Measurements from ENCODE around the gene DPH3.
A peak's percentile ranks its signal among the peaks of the same experiment; 100 is the strongest.

The DPH3 gene

DNA sequence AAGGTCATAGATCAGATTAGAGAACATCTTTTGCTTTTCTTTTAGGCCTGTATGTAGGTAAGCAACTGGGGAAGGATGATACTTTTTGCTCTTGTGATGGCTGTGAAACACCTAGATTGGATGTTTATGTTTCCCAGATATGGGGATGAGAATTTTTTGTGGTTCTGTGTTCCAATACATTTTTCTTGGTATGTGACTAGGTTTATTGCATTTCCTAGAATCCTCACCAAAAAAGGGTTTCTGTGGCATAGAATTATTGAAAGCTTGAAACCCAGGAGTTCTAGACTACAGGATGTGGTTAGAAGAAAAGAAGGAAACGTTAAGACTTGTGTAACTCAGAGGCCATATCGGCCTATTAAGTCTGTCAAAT is 26.1 kb upstream of the DPH3 start:
- DNase-seq (ENCODE audit: low spot score), result no peak

DNA sequence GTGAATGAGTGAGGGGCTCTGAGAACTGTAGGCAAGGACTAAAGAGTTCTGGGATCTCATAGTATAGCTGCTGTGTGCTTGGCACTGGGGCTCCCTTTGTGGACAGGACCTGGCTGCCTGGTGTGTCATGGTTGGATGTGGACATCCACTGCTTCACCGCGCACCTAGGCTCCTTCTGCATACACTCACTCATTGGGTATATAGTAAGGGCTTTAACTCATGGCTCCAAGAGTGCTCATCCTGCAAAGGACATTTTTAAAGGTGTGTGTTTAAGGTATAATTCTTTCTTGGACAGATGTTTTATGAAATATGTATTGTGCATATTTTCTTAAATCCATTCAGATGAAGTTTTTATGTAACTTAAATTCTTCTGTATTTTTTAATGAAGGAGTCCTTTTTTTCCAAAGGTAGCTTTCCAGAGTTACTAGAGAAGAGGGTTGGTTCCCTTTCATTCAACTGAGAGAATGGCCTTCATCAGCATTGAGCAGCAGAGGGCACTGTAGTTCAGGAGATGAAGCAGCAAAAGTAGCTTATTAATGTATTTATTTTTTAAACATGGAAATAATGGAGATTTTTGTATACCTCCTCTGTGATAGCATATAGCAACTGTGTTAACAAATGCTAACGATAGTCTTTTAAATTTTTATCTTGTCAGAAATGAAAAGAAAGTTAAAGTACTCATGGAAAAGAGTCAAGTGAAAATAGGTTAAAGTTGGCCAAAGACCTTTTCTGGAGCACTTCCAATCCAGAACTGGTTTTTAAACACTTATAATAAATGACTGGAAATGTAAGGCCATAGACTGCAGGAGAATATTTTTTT is 25.5 kb upstream of the DPH3 start:
- peak; percentile 71 for DNase-seq (ENCODE audit: low spot score)

DNA sequence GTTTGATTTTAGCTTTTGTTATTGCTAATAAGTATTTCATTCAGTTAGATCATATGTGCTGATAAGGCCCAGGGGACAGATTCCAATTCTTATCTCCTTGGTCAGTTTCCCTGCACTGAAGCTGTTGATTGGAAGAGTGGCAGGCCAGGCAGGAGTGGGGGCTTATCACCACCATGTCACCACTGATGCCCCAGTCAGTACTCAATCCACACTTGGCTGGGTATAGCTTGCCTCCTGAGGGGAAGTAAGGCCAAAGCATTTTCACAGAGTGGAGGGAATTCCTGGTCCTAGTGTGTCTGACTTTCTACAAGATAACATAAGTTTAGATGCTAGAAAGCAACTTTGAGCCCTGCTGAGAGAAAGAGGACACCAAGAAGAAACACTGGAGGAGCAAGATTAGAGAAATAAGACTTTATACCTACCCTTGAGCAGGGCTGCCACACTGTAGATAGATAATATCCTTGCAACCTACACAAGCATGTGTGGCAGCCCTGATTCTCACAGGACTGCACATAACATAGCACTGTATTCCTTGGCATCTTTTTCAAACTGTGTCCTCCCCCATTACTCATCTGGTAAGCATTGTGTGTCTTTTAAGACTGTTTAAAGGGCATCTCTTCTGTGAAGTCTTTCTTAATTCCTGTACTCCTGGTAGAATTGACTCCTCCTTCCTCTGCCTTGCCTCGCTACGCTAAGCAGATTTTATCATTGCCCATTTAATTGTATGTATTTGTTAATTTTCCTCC is 24.6 kb upstream of the DPH3 start:
- no peak for DNase-seq (ENCODE audit: low spot score)

DNA sequence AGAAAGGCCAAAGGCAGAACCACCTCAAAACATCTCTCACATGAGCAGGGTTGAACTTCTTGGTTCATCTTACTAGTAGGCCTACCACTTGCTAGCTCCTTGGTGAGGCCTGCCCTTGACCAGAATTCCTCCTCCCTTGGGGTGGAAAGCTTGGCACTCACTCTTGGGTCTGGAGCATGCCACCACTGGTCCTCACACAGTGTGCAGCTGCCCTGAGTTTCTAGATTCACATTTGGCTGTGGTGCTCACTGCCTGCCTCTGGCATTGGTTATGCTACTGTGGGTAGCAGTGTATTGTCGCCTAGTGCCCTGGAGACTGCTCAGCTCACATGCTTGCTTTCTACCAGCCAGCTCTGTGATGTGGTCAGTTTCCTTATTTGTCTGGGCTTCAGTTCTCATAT is 23.9 kb upstream of the DPH3 start:
- DNase-seq (ENCODE audit: low spot score), result no peak

DNA sequence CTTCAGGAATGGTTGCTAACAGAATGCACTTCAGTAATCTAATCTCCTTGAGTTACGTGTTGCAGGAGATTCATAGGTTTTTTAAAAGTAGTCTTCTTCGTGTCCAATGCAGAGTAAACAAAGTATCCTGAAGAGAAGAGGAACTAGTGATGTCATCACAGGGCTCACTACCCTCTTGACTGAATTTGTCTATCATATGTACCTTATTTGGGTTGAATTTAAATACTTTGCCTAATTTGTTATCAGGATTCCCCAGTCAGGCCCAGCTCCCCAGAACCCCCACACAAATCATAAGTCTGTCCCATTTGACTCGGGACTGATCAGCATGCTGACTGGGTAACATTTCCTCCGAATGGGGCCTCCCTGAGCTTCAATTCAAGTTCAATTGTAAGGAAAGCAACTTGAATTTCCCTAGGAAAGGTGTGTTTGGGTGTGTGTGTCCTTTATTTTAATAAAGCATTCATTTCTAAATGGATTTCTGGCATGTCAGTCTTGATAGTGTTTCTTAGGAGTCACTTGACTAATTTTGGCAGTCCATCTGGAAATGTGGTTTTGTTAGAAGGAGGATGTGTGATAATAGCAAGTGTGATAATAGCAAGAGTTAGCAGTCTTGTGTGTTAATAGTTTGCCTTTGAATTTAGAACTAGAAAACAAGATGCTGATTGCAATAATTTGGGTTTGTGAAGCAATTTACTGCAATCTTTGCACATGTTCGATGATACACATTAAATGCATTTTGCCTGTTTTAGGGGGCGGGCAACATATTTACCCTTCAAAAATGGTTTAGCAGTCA is 22.2 kb upstream of the DPH3 start:
- DNase-seq (ENCODE audit: low spot score), result no peak

DNA sequence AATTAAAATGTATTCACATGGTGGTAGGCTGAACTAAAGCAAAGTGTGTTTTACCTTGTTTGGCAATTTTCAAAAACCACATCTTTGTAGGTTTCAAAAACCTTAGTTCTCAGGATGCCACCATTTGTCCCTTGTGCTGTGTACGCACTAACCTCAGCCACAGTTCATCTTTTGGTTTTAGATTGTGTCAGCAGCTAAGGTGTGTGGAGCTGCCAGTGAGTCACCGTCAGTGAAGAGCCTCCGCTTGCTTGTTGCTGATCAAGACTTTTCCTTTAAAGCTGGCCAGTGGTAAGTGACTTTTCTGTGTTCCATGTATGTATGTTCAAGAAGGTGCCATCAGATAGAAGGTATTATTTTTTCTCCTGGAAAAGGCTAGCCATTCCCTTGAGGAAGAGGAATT is 21.4 kb upstream of the DPH3 start:
- no peak for DNase-seq (ENCODE audit: low spot score)

DNA sequence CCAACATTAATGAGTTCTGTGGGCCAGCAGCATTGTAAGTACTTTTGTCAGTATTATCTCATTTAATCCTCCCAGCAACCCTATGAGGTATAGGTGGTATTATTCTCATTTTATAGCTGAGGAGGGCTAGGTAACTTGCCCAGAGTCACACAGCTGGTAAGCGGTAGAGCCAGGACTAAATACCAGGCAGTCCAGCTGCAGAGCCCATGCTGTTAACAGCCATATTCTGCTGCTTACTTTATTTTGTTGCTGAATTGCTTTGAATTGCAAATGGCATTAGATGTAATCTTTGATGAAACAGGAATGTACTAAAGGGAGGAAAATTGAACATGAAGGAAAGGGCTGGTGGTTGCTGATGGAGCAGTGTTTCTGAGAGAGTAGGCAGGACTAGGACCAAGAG is 19.9 kb upstream of the DPH3 start:
- DNase-seq (ENCODE audit: low spot score), result no peak

DNA sequence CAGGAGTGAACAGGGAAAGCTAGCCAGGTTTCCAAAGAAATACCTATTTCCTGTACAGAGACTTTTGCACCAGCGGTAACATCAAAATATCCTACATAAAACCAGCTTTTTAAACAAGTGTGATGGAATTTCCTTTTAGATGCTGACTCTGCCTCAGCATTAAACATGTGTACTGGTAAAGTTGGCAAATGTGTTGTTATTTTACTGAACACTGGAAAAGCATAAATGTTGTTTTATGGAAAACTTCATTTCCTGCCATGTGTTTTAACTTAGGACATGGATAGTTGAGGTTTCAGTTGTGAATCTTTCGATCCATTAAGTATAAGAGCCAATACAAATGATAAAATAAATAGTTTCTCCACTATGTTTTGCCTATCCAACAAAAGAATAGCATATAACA is 15.9 kb upstream of the DPH3 start:
- DNase-seq (ENCODE audit: low spot score), result no peak

DNA sequence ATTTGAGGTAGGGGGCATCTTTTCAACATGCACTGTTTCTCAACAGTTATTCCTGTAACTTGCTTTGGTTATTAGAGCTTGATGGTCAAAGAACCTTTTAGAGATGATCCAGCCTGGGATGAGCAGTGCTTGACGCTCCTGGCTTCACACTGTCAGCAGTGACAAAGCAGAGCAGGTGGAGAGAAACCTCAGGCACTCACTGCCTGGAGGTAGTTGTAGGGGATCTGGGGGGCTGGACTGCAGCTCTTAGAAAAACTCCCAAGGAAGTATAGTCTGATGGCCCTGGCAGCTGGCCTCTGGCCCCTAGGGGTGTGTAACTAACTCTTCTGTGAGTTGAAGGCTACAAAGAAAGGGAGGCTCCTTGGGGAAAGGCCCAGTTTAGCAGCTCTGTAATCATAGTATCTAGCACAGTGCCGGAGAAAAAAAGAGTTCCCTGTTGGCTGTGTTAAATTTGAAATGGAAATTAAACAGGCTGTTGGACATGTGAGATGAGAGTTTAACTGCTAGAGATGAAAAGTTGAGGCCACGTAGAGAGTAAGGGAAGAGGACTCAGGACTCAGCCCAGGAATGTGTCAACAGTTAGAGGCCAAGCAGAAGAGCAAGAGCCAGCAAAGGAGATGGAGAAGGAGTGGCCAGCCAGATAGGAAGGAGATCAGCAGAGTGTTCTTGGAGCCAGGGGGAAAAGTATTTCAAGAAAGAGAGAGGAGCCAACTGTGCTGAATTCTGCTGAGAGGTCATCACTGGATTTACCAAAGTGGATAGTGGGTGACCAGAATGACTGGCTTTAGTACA is 14.5 kb upstream of the DPH3 start:
- no peak for DNase-seq (ENCODE audit: low spot score)

DNA sequence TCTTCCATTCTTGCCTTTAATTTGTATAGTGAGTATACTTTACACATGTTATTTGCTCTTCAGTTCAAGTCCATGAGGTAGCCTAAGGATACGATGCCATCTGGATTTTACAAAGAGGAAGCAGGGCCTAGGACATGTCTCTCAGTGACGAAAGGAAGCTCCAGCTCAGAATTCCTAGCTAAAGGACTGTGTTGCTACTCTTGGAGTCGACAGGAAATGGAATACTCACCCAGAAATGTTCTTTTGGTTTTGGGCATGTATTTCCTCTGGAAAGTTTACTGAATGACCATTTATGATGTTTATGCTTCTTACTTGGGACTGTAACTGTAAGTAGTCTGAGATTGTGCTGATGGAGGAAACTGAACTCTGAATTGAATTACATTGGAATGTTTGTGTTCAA is 12.7 kb upstream of the DPH3 start:
- DNase-seq (ENCODE audit: low spot score), result no peak

DNA sequence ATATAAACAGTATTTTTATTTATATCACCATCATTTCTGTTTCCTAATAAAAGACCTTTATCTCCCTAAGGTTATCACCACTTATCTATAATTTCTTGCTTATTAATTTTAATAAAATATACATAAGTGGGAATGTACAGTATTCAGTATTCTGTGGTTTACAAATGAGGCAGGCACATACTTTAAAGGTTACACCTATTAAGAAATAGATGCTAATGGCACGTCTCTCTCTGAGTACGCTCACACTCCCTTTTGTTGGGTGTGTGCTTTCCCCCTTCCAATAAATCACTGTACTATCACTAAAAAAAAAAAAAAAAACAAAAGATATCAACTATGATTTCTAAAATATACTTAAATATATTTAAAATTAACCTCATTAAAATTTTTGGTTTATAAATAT is 9.1 kb upstream of the DPH3 start:
- no peak for DNase-seq (ENCODE audit: low spot score)

DNA sequence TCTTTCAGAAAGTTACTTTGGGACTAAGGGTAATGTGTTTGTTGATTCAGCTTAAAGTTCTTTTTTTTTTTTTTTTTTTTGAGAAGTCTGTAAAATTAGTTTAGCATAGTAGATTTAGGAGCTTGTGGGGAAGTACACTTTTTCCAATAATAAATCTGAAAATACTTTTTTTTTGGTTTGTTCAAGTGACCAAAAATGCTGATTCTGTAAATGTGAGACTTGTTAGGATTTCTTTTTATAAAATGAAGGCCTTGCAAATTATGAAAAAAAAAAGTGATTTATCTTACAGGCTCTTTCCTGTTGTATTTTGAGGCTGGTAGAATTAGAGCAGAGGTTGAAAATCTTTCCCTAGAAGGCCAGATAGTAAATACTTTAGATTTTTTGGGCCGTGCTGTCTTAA is 7.8 kb upstream of the DPH3 start:
- no peak for DNase-seq (ENCODE audit: low spot score)

DNA sequence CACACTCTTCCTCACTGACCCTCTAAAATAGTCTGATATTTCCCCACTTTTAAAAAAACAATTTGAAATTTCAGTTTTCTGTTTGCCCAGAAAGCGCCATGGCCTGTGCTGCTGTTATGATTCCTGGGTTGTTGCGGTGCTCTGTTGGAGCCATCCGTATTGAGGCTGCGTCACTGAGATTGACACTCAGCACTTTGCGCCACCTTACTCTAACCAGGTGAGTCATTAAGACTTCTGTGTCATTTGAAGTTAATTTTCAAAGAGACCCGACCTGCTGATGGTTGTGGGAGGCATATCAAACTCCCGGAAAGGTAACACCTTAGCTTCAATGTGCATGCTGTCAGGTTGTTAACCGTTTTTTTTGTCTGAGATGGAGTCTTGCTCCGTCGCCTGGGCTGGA is 6.1 kb upstream of the DPH3 start:
- DNase-seq (ENCODE audit: low spot score), result no peak

DNA sequence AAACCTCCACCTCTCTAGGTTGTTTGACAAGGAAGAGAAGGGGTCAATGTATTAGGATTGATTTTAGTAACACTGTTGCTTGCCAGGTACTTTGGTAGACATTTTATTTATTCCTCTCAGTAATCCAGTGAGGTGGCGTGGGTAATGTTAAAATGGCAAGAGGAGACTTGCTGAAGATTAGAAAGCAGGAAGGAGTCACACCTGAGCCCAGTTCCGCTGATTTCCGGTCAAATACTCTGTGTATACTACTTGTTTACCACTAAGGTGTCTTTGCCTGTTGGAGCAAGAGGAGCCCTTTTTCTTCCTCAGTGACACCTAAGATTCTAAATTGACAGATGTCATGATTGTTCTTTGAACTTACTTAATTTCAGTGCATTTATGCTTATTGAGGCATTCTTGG is 2.0 kb upstream of the DPH3 start:
- no peak for DNase-seq (ENCODE audit: low spot score)

DNA sequence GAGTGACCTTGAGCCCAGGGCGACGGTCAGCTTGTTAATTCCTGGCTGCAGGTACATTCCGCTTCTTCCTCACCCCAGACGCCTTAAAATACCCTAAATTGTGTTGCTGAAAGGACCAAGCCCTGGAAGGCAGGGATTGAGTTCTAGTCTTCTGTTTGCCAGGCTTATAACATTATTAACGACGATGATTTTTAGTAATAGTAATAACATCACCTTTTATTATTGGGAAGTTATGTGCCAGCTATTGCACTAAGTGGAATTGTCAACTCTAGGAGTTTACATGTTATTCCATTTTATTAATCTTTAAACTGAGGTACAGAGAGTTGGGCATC is 678 bp upstream of the DPH3 start:
- DNase-seq (ENCODE audit: low spot score), result no peak

DNA sequence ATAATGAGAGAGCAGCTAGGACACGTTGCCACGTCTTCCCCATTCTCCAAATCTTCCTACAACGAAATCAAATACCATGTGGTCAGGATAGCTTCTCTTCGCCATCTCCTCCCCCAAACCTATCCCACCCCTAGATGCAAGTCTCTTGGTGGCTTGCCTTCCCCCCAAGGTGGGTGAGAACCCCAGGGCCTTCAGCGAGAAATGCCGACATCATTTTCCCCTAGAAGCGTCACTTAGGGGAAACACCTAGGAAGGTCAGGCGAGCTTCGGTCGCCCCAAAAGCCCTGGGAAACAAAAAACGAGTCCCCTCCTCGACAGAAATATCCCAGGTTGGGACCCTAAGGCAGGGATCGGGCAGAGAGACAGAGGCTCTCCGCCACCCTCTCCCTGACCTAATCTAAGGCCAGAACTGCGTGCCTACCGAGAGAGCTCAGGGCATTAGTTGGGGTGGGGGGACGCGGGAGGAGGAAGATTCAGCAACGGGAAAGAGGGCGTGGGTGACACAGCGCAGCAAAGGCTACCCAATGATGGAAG is 502 bp downstream of the DPH3 start:
- no peak for DNase-seq (ENCODE audit: low spot score)

DNA sequence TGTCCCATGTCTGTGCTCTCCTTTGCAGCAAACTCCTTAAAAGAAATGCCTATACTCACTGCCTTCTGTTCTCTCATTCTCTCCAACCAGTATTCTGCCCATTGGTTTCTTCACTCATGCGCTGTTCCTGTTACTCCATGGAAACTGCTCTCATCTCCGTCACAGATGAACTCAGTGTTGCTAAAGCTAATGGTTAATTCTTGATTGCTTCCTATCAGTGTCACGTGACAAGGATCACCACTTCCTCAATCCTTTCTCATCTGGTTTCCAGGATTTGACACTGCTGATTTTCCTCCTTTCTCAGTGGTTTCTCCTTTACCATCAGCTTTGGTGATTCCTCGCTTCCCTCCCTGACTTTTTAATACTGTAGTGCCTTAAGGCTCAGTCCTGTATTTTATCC is 2.6 kb downstream of the DPH3 start:
- no peak for DNase-seq (ENCODE audit: low spot score)

DNA sequence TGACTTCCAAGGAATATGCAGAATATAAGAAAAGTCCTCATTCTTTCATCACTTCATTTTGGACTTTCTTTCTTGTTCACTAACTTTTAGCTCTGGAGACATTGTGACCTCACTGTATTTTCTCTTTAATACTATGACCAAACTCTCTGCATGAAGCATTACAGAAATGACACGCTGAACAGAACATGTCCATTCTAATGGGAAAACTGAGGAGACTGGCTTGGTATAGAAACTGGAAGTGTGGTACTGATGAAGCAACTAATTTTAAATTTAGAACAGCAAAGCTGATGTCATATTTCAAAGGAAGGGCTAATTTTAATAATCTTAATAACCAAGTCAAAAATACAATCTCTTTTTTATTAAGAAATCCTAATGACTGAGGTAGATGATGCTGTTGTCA is 4.7 kb downstream of the DPH3 start:
- DNase-seq (ENCODE audit: low spot score), result no peak

DNA sequence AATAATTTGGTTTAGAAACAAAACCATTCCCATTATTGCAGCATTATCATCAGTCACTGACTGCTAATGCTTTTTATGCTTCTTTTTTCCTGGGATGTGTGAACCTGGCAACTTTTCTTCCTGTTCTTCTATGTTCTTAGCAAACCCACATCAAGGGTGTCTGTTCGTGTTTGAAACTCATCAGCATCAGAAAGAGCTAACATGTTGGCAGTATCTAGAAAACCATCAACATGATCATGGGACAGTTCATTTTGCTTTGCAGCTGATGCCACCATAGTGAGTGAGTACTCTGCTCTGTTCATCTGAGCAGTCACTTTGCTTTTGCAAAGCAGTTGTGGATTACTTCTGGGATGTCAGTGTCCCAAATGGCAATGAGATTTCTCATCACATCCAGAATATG is 5.9 kb downstream of the DPH3 start:
- no peak for DNase-seq (ENCODE audit: low spot score)

DNA sequence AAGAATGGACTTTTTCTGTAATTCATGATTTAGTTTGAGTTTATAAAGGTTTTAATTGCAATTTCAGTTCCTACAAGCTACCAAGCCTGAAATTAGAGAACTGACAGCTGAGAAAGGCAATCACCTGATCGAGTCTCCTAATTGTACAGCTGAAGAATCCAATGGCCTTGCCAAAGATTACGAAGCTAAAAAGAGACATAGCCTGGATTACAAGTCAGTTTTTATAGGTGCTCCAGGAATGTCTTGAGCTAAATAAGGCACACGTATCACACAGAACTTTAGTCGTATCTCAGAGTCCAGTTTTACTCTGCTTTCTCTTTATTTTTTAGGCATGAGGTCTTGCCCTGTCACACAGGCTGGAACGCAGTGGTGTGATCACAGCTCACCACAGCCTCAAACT is 6.6 kb downstream of the DPH3 start:
- DNase-seq (ENCODE audit: low spot score), result no peak

DNA sequence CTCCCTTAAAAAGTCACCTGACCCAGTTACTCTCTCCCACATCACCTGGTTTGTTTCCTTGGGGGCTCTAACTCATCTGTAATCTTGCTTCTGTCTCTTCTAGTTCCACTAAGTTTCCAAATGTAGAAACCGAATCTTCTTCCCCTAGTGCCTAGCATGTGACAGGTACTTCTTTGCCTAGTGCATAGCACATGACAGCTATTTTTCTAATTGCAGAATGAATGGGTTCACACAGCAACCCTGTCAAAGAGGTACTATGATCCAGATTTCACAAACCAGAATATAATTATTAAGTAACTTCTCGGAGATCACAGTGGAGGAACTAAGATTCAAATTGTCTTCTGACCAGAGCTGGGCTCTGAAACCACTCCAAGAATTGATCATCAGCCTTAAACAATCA is 7.4 kb downstream of the DPH3 start:
- DNase-seq (ENCODE audit: low spot score), result no peak

DNA sequence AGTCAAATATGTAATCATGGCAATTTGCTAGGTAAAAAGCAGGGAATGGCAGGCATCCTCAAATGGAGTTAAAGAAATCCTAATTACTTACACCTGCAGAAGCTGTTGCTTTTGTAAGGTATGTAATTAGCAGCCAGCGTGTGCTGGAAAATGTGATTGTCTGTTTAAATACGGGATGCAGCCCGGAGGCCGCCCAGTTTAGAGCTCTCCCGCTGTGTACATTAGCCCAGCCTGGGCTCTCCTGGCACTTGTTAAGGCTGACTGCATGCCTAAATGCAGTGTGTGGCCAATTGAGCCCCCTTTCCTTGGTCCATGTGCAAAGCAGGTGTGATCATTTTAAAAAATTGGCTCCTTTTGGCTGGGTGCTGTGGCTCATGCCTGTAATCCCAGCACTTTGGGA is 9.0 kb downstream of the DPH3 start:
- DNase-seq (ENCODE audit: low spot score), result no peak
